Measurements from ENCODE around the gene CYSLTR2. TPM values are rescaled to one million over a fixed set of nuclear protein-coding genes. Genes with fewer than 3 reads are reported as not detected.

CYSLTR2 gene, protein sequence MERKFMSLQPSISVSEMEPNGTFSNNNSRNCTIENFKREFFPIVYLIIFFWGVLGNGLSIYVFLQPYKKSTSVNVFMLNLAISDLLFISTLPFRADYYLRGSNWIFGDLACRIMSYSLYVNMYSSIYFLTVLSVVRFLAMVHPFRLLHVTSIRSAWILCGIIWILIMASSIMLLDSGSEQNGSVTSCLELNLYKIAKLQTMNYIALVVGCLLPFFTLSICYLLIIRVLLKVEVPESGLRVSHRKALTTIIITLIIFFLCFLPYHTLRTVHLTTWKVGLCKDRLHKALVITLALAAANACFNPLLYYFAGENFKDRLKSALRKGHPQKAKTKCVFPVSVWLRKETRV
- total RNA-seq = not detected in 2 replicates

DNA sequence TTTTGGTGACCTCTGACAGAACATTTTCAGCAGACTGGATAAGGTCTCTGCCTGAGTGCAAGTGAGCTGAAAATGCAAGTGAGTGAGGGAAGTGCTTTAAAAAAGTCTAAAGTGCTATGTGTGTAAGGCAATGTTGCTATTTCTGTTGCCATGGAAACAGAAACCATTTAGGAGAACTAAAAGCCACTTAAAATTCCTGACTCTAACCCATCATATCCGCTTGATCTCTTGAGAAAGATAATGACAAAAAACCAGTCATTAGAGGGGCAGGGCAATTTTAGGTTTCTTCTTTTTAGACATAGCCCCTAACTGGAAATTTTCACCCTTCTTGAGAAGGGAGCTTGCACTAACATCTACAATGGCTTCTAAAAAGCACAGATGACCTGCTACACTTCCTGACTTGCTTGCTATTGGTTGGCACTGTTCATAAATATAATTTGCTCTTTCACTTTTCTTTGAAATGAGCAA lies at the start of gene CYSLTR2:
Gene CYSLTR2, plus strand, starts transcription at position 458 of the 468 bp plus-strand sequence. CDS start 52,889 bp downstream, outside the sequence.

Other genes with a start within 250 kb of the CYSLTR2 start
- gene LPAR6, start 240.8 kb upstream of the CYSLTR2 start, total RNA-seq = 15.1 and 19.9 TPM in 2 replicates
- gene RCBTB2, start 120.8 kb upstream of the CYSLTR2 start, total RNA-seq = 6.0 and 8.0 TPM in 2 replicates